Erythroblast (primary cell): ENCODE data around the gene JOSD2.
A peak's percentile ranks its signal among the peaks of the same experiment; 100 is the strongest.
"Not testable (repeated sequence)": the region's sequence is repeated elsewhere in the genome, so short reads cannot be mapped to it uniquely, and the experiment has no call there.

Experiments used
- DNase-seq, 2 experiments: peaks; one replicate each; lab custom pipeline; 2025; lab: John Stamatoyannopoulos, UW
- GATA1 ChIP-seq: IDR thresholded peaks from 2 replicates; pipeline ENCODE4 v1.6.1; 2011; ENCODE audit warnings: low read depth, mild to moderate bottlenecking, control low read depth, low read length, moderate library complexity
- POLR2A ChIP-seq: IDR thresholded peaks from 2 replicates; pipeline ENCODE4 v1.6.1; 2011; ENCODE audit warnings: mild to moderate bottlenecking, low read length

Gene JOSD2

GRCh38 chr19:50476907-50477238 is 34.1 kb downstream of the JOSD2 start:
- DNase-seq: no peak
- TF ChIP-seq GATA1 (no peak), POLR2A (no peak)

GRCh38 chr19:50476224-50476906 is 34.6 kb downstream of the JOSD2 start, which contains the start of the genes EMC10 and GARIN5A:
Gene EMC10, plus strand, starts transcription at chr19:50476507. Its CDS starts 38 bp downstream, at chr19:50476545.
Gene GARIN5A, minus strand, starts transcription at chr19:50476848. Its CDS starts 460 bp downstream, at chr19:50476388.
- peak; percentile 91 to 95 for DNase-seq
- no peak for TF ChIP-seq GATA1
- TF ChIP-seq POLR2A: peak; percentile 82

GRCh38 chr19:50475736-50476223 is 35.2 kb downstream of the JOSD2 start:
- DNase-seq: no peak
- TF ChIP-seq GATA1: no peak
- TF ChIP-seq POLR2A: no peak

- DNase-seq: no peak
- TF ChIP-seq POLR2A: no peak
- no peak for TF ChIP-seq GATA1
Measured at GRCh38 chr19:50475101-50475568, 35.9 kb downstream of the JOSD2 start.

DNA sequence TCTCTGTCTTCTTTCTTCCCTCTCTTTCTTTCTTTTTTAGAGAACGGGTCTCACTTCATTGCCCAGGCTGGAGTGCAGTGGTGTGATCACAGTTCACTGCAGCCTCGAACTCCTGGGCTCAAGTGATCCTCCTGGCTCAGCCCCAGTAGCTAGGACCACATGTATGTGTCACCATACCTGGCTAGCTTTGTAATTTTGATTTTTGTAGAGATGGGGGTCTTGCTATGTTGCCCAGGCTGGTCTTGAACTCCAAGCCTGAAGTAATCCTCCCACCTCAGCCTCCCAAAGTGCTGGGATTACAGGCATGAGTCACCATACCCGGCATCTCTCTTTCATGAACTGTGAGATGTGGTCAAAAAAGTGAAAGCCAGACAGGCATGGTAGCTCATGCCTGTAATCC is 37.7 kb downstream of the JOSD2 start:
- DNase-seq: not testable (repeated sequence)

GRCh38 chr19:50468818-50469217 is 42.2 kb downstream of the JOSD2 start:
- TF ChIP-seq GATA1 (no peak), POLR2A (no peak)
- no peak for DNase-seq

- TF ChIP-seq GATA1 (no peak), POLR2A (no peak)
Measured at GRCh38 chr19:50467566-50467965, 43.4 kb downstream of the JOSD2 start.

GRCh38 chr19:50466706-50467039 is 44.3 kb downstream of the JOSD2 start:
- TF ChIP-seq POLR2A: no peak
- no peak for TF ChIP-seq GATA1
- DNase-seq: no peak

More at GRCh38 chr19:50467566-50467965, 43.4 kb downstream of the JOSD2 start:
- no peak for DNase-seq

GRCh38 chr19:50465986-50466705 is 44.8 kb downstream of the JOSD2 start:
- DNase-seq: peak; percentile 77 to 81
- TF ChIP-seq POLR2A: no peak
- no peak for TF ChIP-seq GATA1

GRCh38 chr19:50465000-50465399 is 46.0 kb downstream of the JOSD2 start:
- DNase-seq: no peak
- no peak for TF ChIP-seq POLR2A
- TF ChIP-seq GATA1: no peak

GRCh38 chr19:50464348-50464747 is 46.6 kb downstream of the JOSD2 start:
- DNase-seq: no peak

GRCh38 chr19:50462970-50463369 is 48.0 kb downstream of the JOSD2 start:
- TF ChIP-seq GATA1: no peak
- no peak for TF ChIP-seq POLR2A
- DNase-seq: no peak

More at GRCh38 chr19:50464348-50464747, 46.6 kb downstream of the JOSD2 start:
- no peak for TF ChIP-seq GATA1
- no peak for TF ChIP-seq POLR2A

DNA sequence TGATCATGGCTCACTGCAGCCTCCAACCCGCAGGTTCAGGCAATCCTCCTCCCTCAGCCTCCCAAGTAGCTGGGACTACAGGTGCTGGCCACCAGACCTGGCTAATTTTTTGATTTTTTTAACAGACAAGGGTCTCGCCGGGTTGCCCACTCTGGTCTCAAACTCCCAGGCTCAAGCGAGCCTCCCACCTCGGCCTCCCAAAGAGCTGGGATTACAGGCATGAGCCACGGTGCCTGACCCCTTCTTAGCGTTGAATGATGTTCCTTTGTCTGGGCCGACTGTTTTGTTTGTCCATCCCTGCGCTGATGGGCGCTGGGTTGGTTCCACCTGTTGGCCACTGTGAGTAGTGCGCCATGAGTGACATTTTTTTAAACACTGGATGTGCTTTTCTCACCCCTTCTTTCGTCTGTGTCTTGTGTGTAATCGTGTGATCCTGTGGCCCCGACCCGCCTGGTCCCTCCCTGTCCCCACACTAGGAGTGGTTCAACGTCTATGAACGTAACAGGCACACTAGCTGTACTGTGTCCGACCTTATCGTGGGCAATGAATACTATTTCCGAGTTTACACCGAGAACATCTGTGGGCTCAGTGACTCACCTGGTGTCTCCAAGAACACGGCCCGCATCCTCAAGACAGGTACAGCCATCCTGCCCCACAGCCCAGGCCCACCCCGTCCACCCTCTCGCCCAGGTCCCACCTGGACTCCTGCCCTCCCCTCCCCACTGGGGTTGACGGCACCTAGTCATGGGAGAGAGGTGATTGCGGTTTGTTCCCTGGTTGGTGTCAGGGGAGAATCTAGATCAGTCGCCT is 49.7 kb downstream of the JOSD2 start:
- no peak for TF ChIP-seq POLR2A
- no peak for TF ChIP-seq GATA1
- peak; percentile 64 to 72 for DNase-seq

GRCh38 chr19:50460161-50460765 is 50.7 kb downstream of the JOSD2 start:
- no peak for DNase-seq
- no peak for TF ChIP-seq POLR2A
- TF ChIP-seq GATA1: no peak
